K562 (cell line): ENCODE data around the gene GRIK1. TPM values are rescaled to one million over a fixed set of nuclear protein-coding genes. Genes with fewer than 3 reads are reported as not detected.

ENCODE experiments used
- ARNT ChIP-seq, 2 experiments: fragments of 450-650 bp; IDR thresholded peaks; 2 replicates each; pipeline ENCODE4 v1.6.1; 2016; ENCODE audit warnings: mild to moderate bottlenecking in 1 of 2
- BRD9 ChIP-seq: fragments of 450-650 bp; IDR thresholded peaks from 2 replicates; pipeline ENCODE4 v1.6.1; 2018; ENCODE audit warnings: low read depth; ENCODE audit not compliant: partially characterized antibody
- CAMTA2 ChIP-seq: fragments of 250-450 bp; sonication (Bioruptor Pico); conservative IDR thresholded peaks from 2 replicates; pipeline ENCODE4 v1.5.1; 2022
- CBFB ChIP-seq: sonication (generic); formaldehyde crosslinking; IDR thresholded peaks from 2 replicates; pipeline ENCODE4 v1.4.0; 2020; ENCODE audit warnings: mild to moderate bottlenecking, missing genetic modification reagents
- CBX1 ChIP-seq: sonication (generic); IDR thresholded peaks from 2 replicates; pipeline ENCODE4 v1.6.1; 2016; ENCODE audit warnings: antibody characterized with exemption, low read depth, mild to moderate bottlenecking
- CEBPG ChIP-seq, 3 experiments: fragments of 200-800 bp in 1 of 3; sonication (Bioruptor generic) in 1 of 3; sonication (generic) in 1 of 3; formaldehyde crosslinking in 1 of 3; IDR thresholded peaks in 2 of 3; conservative IDR thresholded peaks in 1 of 3; 2 replicates each; pipeline versions ENCODE4 v1.6.1 to v1.8.0; 2016 to 2022; ENCODE audit warnings: missing compliant biosample characterization in 2 of 3, missing genetic modification characterization in 2 of 3, mild to moderate bottlenecking in 1 of 3, missing genetic modification reagents in 1 of 3
- CREB1 ChIP-seq, 2 experiments: sonication (generic) in 1 of 2; formaldehyde crosslinking in 1 of 2; IDR thresholded peaks; 2 replicates each; pipeline versions ENCODE4 v1.6.1 to v1.8.0; 2012 to 2022; ENCODE audit warnings: inconsistent platforms in 1 of 2, mild to moderate bottlenecking in 1 of 2, missing genetic modification reagents in 1 of 2, moderate library complexity in 1 of 2
- CREB5 ChIP-seq: fragments of 250-450 bp; sonication (Bioruptor Pico); IDR thresholded peaks from 2 replicates; pipeline ENCODE4 v1.5.0; 2020; ENCODE audit warnings: mild to moderate bottlenecking
- E2F3 ChIP-seq: fragments of 250-450 bp; sonication (Bioruptor Pico); IDR thresholded peaks from 2 replicates; pipeline ENCODE4 v1.4.0; 2020; ENCODE audit warnings: mild to moderate bottlenecking
- EHMT2 ChIP-seq: fragments of 450-650 bp; IDR thresholded peaks from 2 replicates; pipeline ENCODE4 v1.6.1; 2018; ENCODE audit warnings: antibody characterized with exemption
- EP400 ChIP-seq: fragments of 450-650 bp; IDR thresholded peaks from 2 replicates; pipeline ENCODE4 v1.6.1; 2017; ENCODE audit warnings: antibody characterized with exemption, mild to moderate bottlenecking, moderate library complexity
- ERF ChIP-seq: fragments of 450-650 bp; formaldehyde crosslinking; IDR thresholded peaks from 2 replicates; pipeline ENCODE4 v1.4.0; 2020; ENCODE audit warnings: mild to moderate bottlenecking, mixed read lengths
- FOSL1 ChIP-seq: fragments of 200-800 bp; sonication (Bioruptor generic); conservative IDR thresholded peaks from 2 replicates; pipeline ENCODE4 v1.6.1; 2016; ENCODE audit warnings: missing genetic modification characterization, missing compliant biosample characterization
- FOXA3 ChIP-seq, 2 experiments: fragments of 450-650 bp in 1 of 2; sonication (generic) in 1 of 2; formaldehyde crosslinking; IDR thresholded peaks in 1 of 2; conservative IDR thresholded peaks in 1 of 2; 2 replicates each; pipeline versions ENCODE4 v1.4.0 to v1.8.0; 2020 to 2022; ENCODE audit warnings: mild to moderate bottlenecking in 2 of 2, missing genetic modification reagents in 1 of 2
- GATAD2B ChIP-seq: fragments of 450-650 bp; IDR thresholded peaks from 2 replicates; pipeline ENCODE4 v1.6.1; 2017; ENCODE audit warnings: mild to moderate bottlenecking, borderline replicate concordance
- HIVEP1 ChIP-seq: fragments of 250-450 bp; sonication (Bioruptor Pico); IDR thresholded peaks from 2 replicates; pipeline ENCODE4 v1.4.0; 2020; ENCODE audit warnings: mild to moderate bottlenecking
- KDM4B ChIP-seq, 2 experiments: fragments of 450-650 bp in 1 of 2; sonication (generic) in 1 of 2; IDR thresholded peaks; 2 replicates each; pipeline ENCODE4 v1.6.1; 2016 to 2017; ENCODE audit warnings: borderline replicate concordance in 2 of 2, antibody characterized with exemption in 1 of 2, low read depth in 1 of 2, mild to moderate bottlenecking in 1 of 2
- MTA2 ChIP-seq: fragments of 450-650 bp; IDR thresholded peaks from 2 replicates; pipeline ENCODE4 v1.6.1; 2016; ENCODE audit warnings: low read depth
- NBN ChIP-seq: fragments of 450-650 bp; IDR thresholded peaks from 2 replicates; pipeline ENCODE4 v1.6.1; 2016; ENCODE audit warnings: low read depth, mild to moderate bottlenecking
- RAD21 ChIP-seq, 2 experiments: fragments of 250-450 bp in 1 of 2; fragments of 450-650 bp in 1 of 2; sonication (Bioruptor Pico) in 1 of 2; formaldehyde crosslinking in 1 of 2; IDR thresholded peaks in 1 of 2; conservative IDR thresholded peaks in 1 of 2; 2 replicates each; pipeline versions ENCODE4 v1.4.0 to v1.8.0; 2020 to 2022; ENCODE audit warnings: mild to moderate bottlenecking in 2 of 2, moderate library complexity in 1 of 2
- RBFOX2 ChIP-seq: fragments of 200-400 bp; formaldehyde crosslinking; IDR thresholded peaks from 2 replicates; pipeline ENCODE4 v1.6.1; 2017; ENCODE audit warnings: low read depth, mild to moderate bottlenecking, low read length, moderate library complexity
- RBM14 ChIP-seq: fragments of 200-400 bp; formaldehyde crosslinking; IDR thresholded peaks from 2 replicates; pipeline ENCODE4 v1.6.1; 2018; ENCODE audit warnings: low read depth, mild to moderate bottlenecking, low read length, moderate library complexity, borderline replicate concordance; ENCODE audit not compliant: insufficient read depth
- SAP30 ChIP-seq: fragments of 200-600 bp; sonication (generic); IDR thresholded peaks from 2 replicates; pipeline ENCODE4 v1.6.1; 2012; ENCODE audit warnings: borderline replicate concordance, low read depth, mild to moderate bottlenecking, moderate library complexity, low read length, control low read depth, inconsistent platforms; ENCODE audit not compliant: insufficient read depth, poor library complexity, severe bottlenecking
- ZEB2 ChIP-seq: fragments of 450-650 bp; IDR thresholded peaks from 2 replicates; pipeline ENCODE4 v1.6.1; 2016
- ZFP1 ChIP-seq: fragments of 450-650 bp; formaldehyde crosslinking; IDR thresholded peaks from 2 replicates; pipeline ENCODE4 v1.4.0; 2020; ENCODE audit warnings: mild to moderate bottlenecking, mixed read lengths
- ZNF395 ChIP-seq: fragments of 200-800 bp; sonication (Bioruptor generic); IDR thresholded peaks from 2 replicates; pipeline ENCODE4 v1.6.1; 2017; ENCODE audit warnings: missing genetic modification characterization, missing compliant biosample characterization
- ZNF57 ChIP-seq: fragments of 450-650 bp; formaldehyde crosslinking; IDR thresholded peaks from 2 replicates; pipeline ENCODE4 v1.4.0; 2020; ENCODE audit warnings: mild to moderate bottlenecking, moderate library complexity
- polyA plus RNA-seq, 8 experiments: library from polyadenylated mRNA; depleted of rRNA in 4 of 8; stranded (reverse) in 5 of 8; unstranded in 3 of 8; fragments of >200 nt; fragmentation: Nextera tagmentation in 2 of 8; fragmentation: Illumina TruSeq in 1 of 8; extraction: Ambion mirVana in 2 of 8; extraction: Trizol in 1 of 8; gene quantifications; 2 replicates each; pipeline versions ENCODE4 v1.2.1 to v1.2.3, GENCODE V29; 2011 to 2014; ENCODE audit warnings: inconsistent platforms in 1 of 8, missing spikeins in 1 of 8
- total RNA-seq, 7 experiments: library from RNA; depleted of rRNA in 6 of 7; stranded (reverse); fragments of >200 nt in 6 of 7; fragmentation: Illumina TruSeq in 2 of 7; extraction: Trizol in 2 of 7; gene quantifications; 2 replicates each; pipeline versions ENCODE4 v1.2.1 to v1.2.3, GENCODE V29; 2011 to 2021; ENCODE audit warnings: low replicate concordance in 1 of 7

Gene GRIK1
- total and polyA plus RNA-seq, 9 of the 15 experiments (the other 6 are each of a cell fraction or from before 2014, with no cell fraction given) = 0.17 to 2.8 (median 0.53) TPM

GRCh38 chr21:29649406-29649814, 290.4 kb downstream of the GRIK1 start (continued):
- TF ChIP-seq CREB5 = no peak
- TF ChIP-seq ERF (CRISPR knock-in tag) = peak; percentile 55; the same call in 1 of the 2 replicates
- peak; percentile 71; the same call in 1 of the 2 replicates for TF ChIP-seq CEBPG (CRISPR knock-in tag; IDR thresholded peaks at IDR 0.05)
- peak; percentile 52 to 76; a peak in 3 of 4 replicates for TF ChIP-seq CEBPG (tag; conservative IDR thresholded peaks at IDR 0.05 in 1 of 2, IDR thresholded peaks at IDR 0.05 in 1 of 2)
- peak; percentile 50 for TF ChIP-seq RBFOX2
- TF ChIP-seq FOXA3 (CRISPR knock-in tag; conservative IDR thresholded peaks at IDR 0.05 in 1 of 2, IDR thresholded peaks at IDR 0.05 in 1 of 2) = peak; percentile 29 to 80; a peak in 3 of 4 replicates
- no peak for TF ChIP-seq CBX1
- peak; percentile 88 for TF ChIP-seq NBN
- 0 out of 2 replicates have a peak, but pooled peaks have one; percentile 21 for TF ChIP-seq E2F3 (CRISPR knock-in tag)
- peak; percentile 53 for TF ChIP-seq EP400
- 0 out of 4 replicates have a peak, but pooled peaks have one; percentile 47 to 69 for TF ChIP-seq ARNT (IDR thresholded peaks at IDR 0.05)
- no peak for TF ChIP-seq CBFB (CRISPR knock-in tag)
- TF ChIP-seq MTA2 = peak; percentile 84
- TF ChIP-seq CREB1 (IDR thresholded peaks at IDR 0.05) = peak; percentile 49; the same call in 1 of the 2 replicates
- no peak for TF ChIP-seq CREB1 (CRISPR knock-in tag; IDR thresholded peaks at IDR 0.05)
- no peak for TF ChIP-seq CAMTA2 (CRISPR knock-in tag)
- TF ChIP-seq FOSL1 (tag) = peak; percentile 56
- peak; percentile 44 to 60; a peak in 3 of 4 replicates for TF ChIP-seq RAD21 (CRISPR knock-in tag; conservative IDR thresholded peaks at IDR 0.05 in 1 of 2, IDR thresholded peaks at IDR 0.05 in 1 of 2)
- no peak for TF ChIP-seq RBM14
- peak; percentile 98 for TF ChIP-seq BRD9
- TF ChIP-seq EHMT2 = no peak
- no peak for TF ChIP-seq SAP30
- no peak for TF ChIP-seq ZNF57 (CRISPR knock-in tag)
- TF ChIP-seq GATAD2B = no peak
- 0 out of 2 replicates have a peak, but pooled peaks have one; percentile 25 for TF ChIP-seq ZFP1 (CRISPR knock-in tag)
- TF ChIP-seq HIVEP1 (CRISPR knock-in tag) = 0 out of 2 replicates have a peak, but pooled peaks have one; percentile 71
- TF ChIP-seq ZEB2 = peak; percentile 66; the same call in 1 of the 2 replicates
- TF ChIP-seq KDM4B (IDR thresholded peaks at IDR 0.05; ENCODE audit: borderline replicate concordance in 2 of 2, low read depth in 1 of 2) = no peak
- TF ChIP-seq ZNF395 (CRISPR knock-in tag) = peak; percentile 94
